Lower leg skin (tissue), 3 donors: ENCODE results near the gene PRR32.

Source experiments
- POLR2A ChIP-seq, 2 donors: fragments of 450-650 bp; IDR thresholded peaks; one replicate each; pipeline ENCODE4 v1.6.1; 2016 to 2017; ENCODE audit warnings: antibody characterized with exemption in 2 of 2, mild to moderate bottlenecking in 1 of 2, moderate library complexity in 1 of 2
- TF ChIP-seq, protein P1 (sequence below), 3 donors: fragments of 450-650 bp; IDR thresholded peaks; one replicate each; pipeline ENCODE4 v1.5.1; 2016; ENCODE audit warnings: antibody characterized with exemption in 3 of 3, mild to moderate bottlenecking in 3 of 3, moderate library complexity in 2 of 3

- TF ChIP-seq, protein P1, sequence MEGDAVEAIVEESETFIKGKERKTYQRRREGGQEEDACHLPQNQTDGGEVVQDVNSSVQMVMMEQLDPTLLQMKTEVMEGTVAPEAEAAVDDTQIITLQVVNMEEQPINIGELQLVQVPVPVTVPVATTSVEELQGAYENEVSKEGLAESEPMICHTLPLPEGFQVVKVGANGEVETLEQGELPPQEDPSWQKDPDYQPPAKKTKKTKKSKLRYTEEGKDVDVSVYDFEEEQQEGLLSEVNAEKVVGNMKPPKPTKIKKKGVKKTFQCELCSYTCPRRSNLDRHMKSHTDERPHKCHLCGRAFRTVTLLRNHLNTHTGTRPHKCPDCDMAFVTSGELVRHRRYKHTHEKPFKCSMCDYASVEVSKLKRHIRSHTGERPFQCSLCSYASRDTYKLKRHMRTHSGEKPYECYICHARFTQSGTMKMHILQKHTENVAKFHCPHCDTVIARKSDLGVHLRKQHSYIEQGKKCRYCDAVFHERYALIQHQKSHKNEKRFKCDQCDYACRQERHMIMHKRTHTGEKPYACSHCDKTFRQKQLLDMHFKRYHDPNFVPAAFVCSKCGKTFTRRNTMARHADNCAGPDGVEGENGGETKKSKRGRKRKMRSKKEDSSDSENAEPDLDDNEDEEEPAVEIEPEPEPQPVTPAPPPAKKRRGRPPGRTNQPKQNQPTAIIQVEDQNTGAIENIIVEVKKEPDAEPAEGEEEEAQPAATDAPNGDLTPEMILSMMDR (IDR thresholded peaks at IDR 0.05): no peak
- no peak for TF ChIP-seq POLR2A (IDR thresholded peaks at IDR 0.05)
Observed at GRCh38 chrX:126847143-126847542, 27.6 kb downstream of the PRR32 start.
